ENCODE data around the gene CDH16. TPM values are rescaled to one million over a fixed set of nuclear protein-coding genes. Genes with fewer than 3 reads are reported as not detected.
A peak's percentile ranks its signal among the peaks of the same experiment; 100 is the strongest.
"Not testable (repeated sequence)": the region's sequence is repeated elsewhere in the genome, so short reads cannot be mapped to it uniquely, and the experiment has no call there.

Gene CDH16
- total RNA-seq, 1 donor from 2014 or later: 0.35 TPM

- intact Hi-C loops (cut with DNase I): no loop called here
Observed at GRCh38 chr16:66885491-66885890, 33.2 kb downstream of the CDH16 start.

DNA sequence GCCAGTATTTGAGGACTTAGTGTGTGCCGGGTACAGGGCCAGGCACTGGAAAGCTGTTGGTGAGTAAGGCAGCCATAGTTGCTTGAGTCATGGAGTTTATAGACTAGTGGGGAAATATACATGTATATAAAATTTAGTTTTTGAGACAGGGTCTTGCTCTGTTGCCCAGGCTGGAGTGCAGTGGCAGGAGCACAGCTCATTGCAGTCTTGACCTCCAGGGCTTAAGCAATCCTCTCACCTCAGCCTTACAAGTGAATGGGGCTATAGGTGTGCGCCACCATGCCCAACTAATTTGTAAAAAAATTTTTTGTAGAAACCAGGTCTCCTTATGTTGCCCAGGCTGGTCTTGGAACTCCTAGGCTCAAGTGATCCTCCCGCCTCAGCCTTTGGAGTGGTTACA lies 36.0 kb downstream of the CDH16 start:
- intact Hi-C loops (cut with DNase I): no loop called here

More at GRCh38 chr16:66885491-66885890, 33.2 kb downstream of the CDH16 start:
- DNase-seq (ENCODE audit: low spot score): no peak

GRCh38 chr16:66881964-66882508 lies 36.6 kb downstream of the CDH16 start:
- DNase-seq (ENCODE audit: low spot score): no peak
- intact Hi-C loops (cut with DNase I): no loop called here

More for the DNA sequence above, 36.0 kb downstream of the CDH16 start:
- DNase-seq (ENCODE audit: low spot score): no peak

DNA sequence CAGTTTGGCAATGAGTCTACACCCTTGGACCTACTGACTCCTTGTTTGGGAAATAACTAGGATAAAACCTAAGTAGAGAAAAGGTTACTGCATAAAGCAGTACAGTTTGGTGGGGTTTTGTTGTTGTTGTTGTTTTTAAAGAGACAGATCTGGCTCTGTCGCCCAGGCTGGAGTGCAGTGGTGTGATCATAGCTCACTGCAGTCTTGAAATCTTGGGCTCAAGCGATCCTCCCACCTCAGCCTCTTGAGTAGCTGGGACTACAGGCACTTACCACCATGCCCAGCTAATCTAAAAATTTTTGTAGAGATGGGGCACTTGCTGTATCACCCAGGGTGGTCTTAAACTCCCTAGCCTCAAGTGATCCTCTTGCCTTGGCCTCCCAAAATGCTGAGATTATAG lies 37.1 kb downstream of the CDH16 start:
- DNase-seq (ENCODE audit: low spot score): no peak
- intact Hi-C loops (cut with DNase I): no loop called here

DNA sequence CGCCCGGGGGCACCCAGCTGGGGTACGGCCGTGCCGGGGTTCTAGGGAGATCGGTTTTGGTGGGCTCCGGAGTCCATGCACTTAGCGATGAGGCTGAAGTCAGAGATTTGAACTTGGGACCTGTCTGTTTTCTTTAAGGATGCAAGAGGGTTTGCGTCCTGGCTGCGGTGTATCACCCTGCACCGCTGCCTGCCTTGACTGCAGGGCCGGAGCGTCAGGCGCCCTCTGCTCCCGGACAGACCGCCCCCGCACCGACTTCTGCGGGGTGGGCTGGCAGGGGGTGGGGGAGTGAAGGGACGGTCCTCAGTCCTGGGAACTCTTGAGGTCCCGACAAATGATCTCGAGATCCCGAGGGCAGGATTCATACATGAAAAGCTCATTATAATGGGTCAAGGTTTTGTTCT lies 37.7 kb downstream of the CDH16 start:
- intact Hi-C loops (cut with DNase I): no loop called here
- DNase-seq (ENCODE audit: low spot score): no peak

GRCh38 chr16:66880288-66881013 lies 38.2 kb downstream of the CDH16 start, which contains the start of gene PDP2:
TSS of gene PDP2 (plus strand) at chr16:66880515. CDS start at chr16:66884285, 3,770 bp downstream.
- intact Hi-C loops (cut with DNase I): no loop called here
- peak; percentile 98 for DNase-seq (ENCODE audit: low spot score)

- intact Hi-C loops (cut with DNase I): no loop called here
- DNase-seq (ENCODE audit: low spot score): no peak
Observed at GRCh38 chr16:66878067-66878466, 40.6 kb downstream of the CDH16 start.

DNA sequence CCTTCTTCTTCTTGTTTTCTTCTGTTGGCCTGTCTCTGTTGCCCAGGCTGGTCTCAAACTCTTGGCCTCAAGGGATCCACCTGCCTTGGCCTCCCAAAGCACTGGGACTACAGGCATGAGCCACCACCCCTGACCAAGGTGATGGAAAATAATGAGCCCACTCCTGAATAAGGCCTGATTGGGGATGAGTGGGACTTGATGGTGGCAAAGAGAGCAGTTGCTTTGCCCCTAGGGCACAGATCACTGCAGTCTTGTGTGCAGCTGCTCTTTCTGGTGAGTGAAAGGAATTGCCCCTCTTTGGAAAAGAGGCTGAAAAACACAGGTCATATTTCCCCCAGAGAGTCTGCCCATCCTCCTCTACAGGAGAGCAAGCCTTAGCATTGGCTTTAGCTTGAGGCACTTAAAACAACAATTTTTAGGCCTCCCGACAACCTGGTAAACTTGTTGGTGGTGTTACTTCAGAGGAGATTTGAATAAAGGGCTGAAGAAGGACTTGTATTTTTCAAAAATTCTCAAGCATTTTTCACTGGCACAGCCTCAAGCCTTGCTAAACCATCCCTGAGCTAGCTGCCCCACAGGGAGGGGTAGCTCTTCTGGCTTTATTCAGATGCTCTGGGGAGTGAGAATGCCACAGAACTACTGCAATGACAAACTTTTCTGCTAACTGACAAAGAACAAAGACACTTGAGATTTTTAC lies 44.5 kb downstream of the CDH16 start:
- DNase-seq (ENCODE audit: low spot score): no peak
- intact Hi-C loops (cut with DNase I): no loop called here

DNA sequence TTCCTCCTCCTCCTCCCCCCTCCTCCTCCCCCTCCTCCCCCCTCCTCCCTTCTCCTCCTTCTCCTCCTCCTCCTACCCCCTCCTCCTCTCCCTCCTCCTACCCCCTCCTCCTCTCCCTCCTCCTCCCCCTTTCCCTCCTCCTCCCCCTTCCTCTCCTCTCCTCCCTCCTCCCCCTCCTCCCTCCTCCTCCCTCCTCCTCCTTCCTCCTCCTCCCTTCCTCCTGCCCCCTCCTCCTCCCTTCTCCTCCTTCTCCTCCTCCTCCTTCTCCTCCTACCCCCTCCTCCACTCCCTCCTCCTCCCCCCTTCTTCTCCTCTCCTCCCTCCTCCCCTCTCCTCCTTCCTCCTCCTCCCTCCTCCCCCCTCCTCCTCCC lies 45.0 kb downstream of the CDH16 start:
- intact Hi-C loops (cut with DNase I): no loop called here
- no peak for DNase-seq (ENCODE audit: low spot score)

DNA sequence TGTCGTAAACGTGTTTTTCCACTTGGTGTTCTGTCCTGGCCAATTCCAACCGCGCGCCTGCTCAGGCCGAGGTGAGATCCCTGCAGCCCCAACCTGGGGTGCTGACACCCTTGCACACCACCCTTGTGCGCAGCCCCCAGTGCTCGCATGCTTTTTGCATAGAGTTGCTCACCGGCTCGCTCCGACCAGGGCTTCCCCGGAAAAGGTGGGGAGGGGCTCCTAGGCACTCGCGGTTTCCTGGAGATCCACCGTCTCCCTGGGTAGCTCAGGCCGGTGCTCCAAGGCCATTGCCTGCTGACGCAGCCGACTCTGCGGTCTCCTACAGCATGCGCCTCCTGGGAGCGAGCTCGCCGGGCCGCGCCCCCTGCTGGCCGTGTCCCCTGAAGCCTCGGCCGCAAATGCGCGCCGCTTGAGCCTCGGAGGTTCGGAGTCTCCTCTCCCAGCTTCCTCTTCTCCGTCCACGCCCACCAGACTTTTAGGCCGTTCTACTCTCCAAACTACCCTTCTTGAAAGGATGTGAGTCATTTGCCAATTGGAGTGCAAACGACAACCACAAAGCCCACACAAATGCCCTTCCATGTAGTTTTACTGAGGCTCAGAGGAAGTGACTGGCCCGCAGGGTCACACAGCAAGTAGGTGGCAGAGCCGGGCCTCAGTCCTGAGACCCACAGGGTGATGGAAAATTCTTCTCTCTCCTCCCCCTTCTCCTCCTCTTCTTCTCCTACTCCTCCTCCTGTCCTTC lies 45.6 kb downstream of the CDH16 start:
- intact Hi-C loops (cut with DNase I): no loop called here

DNA sequence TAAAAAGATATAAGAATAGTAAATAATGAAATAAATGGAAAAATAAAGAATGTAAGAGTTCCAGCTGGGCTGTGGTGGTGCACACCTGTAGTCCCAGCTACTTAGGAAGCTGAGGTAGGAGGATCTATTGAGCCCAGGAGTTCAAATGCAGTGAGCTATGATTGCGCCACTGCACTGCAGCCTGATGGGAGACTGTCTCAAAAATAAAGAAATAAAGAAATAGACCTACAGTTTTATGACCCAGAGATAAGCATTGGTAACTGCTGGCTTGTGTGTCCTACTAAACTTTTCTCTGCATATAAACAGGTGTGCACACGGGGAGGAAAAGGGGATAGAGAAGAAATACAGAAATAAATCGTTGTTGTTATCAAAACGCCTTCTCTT lies 46.1 kb downstream of the CDH16 start:
- no peak for DNase-seq (ENCODE audit: low spot score)
- intact Hi-C loops (cut with DNase I): no loop called here

More for the DNA sequence above, 45.6 kb downstream of the CDH16 start:
- DNase-seq (ENCODE audit: low spot score): peak; percentile 96

DNA sequence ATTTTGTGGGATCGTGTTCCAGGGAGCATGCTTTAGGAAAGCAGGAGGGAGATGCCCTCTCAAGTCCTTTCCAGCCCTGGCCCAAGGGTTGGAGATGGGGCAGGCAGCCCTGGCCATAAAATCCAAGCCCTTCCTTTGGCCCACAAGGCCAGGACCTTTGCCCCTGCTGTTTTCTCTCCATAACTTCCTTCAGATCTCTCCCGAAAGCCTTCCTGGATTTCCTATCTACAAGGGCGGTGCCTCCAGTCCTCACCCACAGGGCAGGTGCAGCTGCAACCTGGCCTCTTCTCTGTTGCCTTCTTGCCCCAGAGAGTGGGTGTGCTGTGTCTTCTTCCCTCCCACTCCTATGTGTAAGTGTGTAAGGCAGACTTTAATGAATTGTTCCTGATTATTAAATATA lies 46.8 kb downstream of the CDH16 start:
- intact Hi-C loops (cut with DNase I): no loop called here

DNA sequence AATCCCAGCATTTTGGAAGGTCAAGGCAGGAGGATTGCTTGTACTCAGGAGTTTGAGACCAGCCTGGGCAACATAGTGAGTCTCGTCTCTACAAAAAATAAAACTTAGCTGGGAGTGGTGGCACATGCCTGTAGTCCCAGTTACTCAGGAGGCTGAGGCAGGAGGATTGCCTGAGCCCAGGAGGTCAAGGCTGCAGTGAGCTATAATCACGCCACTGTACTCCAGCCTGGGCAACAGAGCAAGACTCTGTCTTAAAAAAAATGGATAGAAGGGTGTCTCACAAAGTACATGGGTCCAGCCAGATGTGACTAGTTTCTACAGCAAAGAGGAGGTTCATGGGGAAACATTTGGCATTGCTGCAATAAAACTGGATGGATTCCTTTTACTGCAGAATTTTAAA lies 47.3 kb downstream of the CDH16 start:
- DNase-seq (ENCODE audit: low spot score); intact Hi-C loops (cut with DNase I): not testable (repeated sequence)

More for the DNA sequence above, 46.8 kb downstream of the CDH16 start:
- no peak for DNase-seq (ENCODE audit: low spot score)

- no peak for DNase-seq (ENCODE audit: low spot score)
- intact Hi-C loops (cut with DNase I): loop anchor here (5.0 to 10.0 kb wide), 5 partner anchors 37 to 385 kb away; partner anchors contain the start of genes DYNC1LI2 and NAE1
Observed at GRCh38 chr16:66869424-66869823, 49.3 kb downstream of the CDH16 start.

GRCh38 chr16:66863707-66864106 lies 55.0 kb downstream of the CDH16 start:
- no peak for DNase-seq (ENCODE audit: low spot score)
- intact Hi-C loops (cut with DNase I): loop anchor here (10.0 kb wide), 2 partner anchors 209 to 379 kb away; no protein-coding TSS in a partner anchor

GRCh38 chr16:66862023-66862520 lies 56.6 kb downstream of the CDH16 start:
- DNase-seq (ENCODE audit: low spot score): peak; percentile 49
- intact Hi-C loops (cut with DNase I): loop anchor here (10.0 kb wide), 2 partner anchors 207 to 377 kb away; no protein-coding TSS in a partner anchor

DNA sequence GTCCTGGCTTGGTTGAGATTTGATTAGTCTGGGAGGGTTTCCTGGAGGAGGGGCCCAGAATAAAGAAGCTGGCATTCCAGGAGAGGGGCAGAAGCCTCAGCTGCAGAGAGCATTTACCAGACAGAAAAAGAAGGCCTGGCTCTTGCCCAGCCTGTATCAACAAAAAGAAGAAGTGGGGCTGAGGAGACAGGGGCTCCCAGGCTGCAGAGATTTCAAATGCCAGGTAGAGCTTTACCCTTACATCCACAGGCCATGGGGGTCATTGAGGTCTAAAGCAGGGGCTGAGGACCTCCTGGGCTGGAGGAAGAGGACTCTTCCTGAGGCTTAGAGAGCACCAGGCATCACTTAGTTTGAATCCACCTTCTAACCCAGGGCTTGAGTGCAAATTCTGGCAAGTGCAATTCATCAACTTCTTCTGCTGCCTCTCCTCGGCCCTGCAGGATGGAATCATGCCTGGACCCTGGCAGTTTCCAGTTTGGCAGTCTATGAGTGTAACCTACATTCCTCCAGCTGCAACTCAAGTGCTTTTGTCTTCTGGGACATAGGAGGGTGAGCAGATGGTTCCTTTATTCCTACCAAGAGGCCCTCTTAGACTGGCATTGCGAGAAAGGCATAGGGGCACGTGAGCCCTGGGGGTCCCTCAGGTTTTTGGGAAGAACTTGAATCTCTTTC lies 59.2 kb downstream of the CDH16 start:
- DNase-seq (ENCODE audit: low spot score): no peak
- intact Hi-C loops (cut with DNase I): loop anchor here (10.0 kb wide), 2 partner anchors 205 to 375 kb away; no protein-coding TSS in a partner anchor

DNA sequence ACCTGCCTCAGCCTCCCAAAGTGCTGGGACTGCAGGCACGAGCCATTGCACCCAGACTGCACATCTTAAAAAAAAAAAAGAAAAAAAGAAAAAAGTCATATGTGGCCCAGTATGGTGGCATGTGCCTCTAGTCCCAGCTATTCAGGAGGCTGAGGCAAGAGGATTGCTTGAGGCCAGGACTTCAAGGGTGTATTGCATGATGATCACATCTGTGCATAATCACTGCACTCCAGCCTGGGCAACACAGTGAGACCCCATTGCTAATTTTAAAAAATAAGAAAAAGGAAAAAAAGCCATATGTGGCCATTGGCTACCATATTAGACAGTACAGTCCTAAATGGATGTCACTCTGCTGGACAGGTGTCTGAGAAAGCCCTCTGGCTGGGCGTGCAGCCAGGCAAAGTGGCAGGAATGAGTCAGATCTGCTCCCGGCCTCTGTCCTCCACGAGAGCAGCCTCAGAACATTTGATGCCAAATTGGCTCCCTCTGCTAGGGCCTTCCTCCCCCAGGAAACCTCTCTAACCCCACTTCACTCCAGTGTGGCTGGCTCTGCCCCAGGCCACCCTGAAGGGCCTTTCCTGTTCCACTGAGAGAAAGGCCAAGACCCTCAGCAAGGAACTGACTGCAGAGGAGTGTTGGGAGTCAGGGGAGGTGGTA lies 59.8 kb downstream of the CDH16 start:
- peak; percentile 82 for DNase-seq (ENCODE audit: low spot score)
- intact Hi-C loops (cut with DNase I): no loop called here
